GM18519 (cell line): ENCODE results near the gene USP12.

Source experiments
- ATAC-seq: cut with Tn5 transposase; IDR thresholded peaks from one replicate; pipeline ENCODE4 v1.9.1; 2021; ENCODE audit warnings: mild to moderate bottlenecking, moderate library complexity; ENCODE audit not compliant: unreplicated experiment, low FRiP score

The USP12 gene

DNA sequence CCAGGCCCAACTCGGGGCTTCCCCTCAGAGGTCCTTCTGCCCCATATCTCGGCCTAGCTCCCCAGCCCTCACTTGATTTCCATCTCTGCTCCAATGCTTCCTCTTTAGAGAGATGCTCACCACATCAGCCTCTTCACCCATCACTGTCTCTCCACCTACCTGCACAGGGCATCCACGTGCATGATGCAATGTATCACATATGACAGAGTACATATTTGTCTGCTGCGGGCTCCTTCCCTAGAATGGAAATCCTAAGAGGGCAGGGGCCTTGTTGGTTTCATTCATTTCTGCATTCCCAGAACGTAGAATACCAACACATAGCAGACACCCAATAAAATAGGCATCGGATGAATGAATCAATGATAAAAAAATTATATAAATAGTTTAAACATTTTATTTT lies 130.3 kb downstream of the USP12 start:
- no peak for ATAC-seq

GRCh38 chr13:27040826-27041108 lies 130.8 kb downstream of the USP12 start:
- ATAC-seq, result no peak

- ATAC-seq, result no peak
Observed at GRCh38 chr13:27039171-27039701, 132.4 kb downstream of the USP12 start.

DNA sequence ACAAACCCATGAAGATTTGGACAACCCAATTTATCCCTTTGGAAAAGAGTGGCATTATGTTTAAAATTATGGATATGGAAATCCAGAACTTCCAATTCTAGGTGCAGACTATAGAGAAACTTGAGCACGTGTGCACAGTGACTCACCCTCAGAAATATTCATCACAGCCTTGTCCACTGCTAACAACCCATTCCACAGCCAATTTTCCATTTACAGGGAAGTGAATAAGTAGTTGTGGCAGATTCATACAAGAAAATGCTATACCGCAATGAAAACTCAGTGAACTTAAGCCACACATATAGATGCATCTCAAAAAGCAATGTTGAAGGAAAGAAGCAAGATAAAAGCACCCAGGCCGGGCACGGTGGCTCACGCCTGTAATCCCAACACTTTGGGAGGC lies 133.3 kb downstream of the USP12 start:
- no peak for ATAC-seq

- no peak for ATAC-seq
Observed at GRCh38 chr13:27037571-27037970, 134.0 kb downstream of the USP12 start.

- no peak for ATAC-seq
Observed at GRCh38 chr13:27037171-27037570, 134.4 kb downstream of the USP12 start.

DNA sequence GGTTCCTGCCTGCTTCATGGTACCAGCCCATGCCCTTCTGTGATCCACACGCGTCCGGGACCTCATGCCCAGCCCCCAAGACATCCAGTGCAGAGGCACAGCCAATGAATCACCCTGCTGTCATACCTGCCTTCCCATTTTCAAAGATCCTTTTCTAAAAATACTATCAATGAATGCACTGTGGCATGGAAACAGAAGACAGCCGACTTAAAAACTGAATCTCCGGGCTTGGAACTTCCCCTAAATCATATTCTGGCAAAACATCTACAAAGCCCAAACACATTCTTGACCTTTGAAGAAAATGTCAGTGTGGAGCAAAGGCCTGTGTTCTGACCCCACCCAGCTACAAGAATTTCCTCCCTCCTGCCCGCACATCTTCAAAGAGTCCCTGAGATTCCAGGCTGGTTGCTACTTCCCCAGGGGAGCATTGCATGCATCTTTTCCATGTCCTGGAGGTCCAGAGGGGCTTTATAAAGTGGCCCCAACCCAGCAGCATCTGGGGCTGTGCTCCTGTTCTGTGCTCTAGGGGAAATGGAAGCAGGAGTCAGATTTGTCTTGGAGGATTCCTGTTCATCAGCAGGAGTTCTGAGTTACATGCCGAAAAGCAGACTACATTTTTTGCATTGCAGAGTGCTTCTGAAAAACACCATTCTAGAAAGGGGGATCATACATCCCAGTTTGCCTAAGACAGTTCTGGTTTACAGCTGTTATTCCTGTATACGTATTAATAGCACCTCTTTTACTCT lies 135.2 kb downstream of the USP12 start:
- no peak for ATAC-seq

GRCh38 chr13:27035892-27036235 lies 135.7 kb downstream of the USP12 start:
- no peak for ATAC-seq

- no peak for ATAC-seq
Observed at GRCh38 chr13:27034678-27035111, 136.9 kb downstream of the USP12 start.

GRCh38 chr13:27028683-27029480 lies 142.7 kb downstream of the USP12 start:
- ATAC-seq, result no peak

DNA sequence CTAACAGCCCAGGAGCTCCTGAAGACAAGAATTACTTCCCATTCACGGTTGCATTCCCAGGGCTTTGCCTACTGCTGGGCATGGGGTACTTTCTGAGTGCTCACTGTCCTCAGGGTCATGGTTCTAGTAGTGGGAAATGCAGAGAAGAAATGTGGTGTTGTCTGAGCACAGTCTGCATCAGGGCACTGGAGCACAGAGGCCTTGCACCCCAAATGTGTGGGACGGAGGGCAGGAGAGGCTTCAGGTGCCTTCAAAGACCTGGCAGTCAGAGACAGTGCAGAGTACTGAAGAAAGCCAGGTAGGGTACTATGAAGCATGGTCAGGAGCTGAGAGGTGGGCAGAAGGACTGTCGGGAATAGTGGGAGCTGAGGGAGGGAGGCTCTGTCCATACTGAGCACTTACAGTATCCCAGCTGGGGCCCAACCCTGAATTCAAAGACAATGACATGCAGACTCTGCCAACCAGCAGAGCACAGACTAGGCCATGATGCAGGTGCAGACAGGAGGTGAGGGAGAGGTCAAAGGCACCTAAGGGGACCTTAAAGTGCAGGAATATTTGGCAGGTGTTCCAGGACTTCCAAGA lies 144.4 kb downstream of the USP12 start:
- no peak for ATAC-seq

- ATAC-seq, result no peak
Observed at GRCh38 chr13:27026396-27026795, 145.2 kb downstream of the USP12 start.

GRCh38 chr13:27024776-27025492 lies 146.7 kb downstream of the USP12 start:
- no peak for ATAC-seq

- ATAC-seq, result no peak
Observed at GRCh38 chr13:27024074-27024461, 147.5 kb downstream of the USP12 start.

DNA sequence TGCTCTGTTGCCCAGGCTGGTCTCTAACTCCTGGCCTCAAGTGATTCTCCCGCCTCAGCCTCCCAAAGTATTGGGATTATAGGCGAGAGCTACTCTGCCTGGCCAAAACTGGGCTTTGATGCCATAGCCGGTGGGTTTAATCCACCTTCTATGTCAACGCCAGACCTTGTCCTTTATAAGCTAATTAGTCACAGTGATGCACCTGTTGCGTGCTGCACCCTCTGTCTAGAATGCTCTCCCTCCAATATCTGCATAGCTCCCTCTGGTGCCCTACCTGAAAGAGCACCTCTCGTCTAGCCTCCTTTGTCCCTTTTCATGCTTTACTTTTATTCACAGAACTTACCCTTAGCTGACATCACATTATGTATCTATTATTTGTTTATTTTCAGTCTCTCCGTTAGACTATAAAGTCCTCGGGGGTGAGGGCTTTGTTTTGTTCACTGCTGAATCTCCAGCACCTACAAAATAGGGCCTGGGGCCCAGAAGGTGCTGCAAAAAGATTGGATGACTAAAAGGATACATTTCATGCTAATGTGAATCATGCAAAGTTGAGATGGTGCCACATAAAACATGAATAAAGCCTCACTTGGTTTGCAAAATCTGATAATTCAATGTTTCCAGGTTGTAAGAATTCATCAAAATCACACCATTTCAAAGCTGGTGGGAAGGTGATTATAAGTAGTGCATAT lies 148.1 kb downstream of the USP12 start:
- ATAC-seq, result no peak

GRCh38 chr13:27022571-27023311 lies 148.9 kb downstream of the USP12 start:
- ATAC-seq, result no peak

DNA sequence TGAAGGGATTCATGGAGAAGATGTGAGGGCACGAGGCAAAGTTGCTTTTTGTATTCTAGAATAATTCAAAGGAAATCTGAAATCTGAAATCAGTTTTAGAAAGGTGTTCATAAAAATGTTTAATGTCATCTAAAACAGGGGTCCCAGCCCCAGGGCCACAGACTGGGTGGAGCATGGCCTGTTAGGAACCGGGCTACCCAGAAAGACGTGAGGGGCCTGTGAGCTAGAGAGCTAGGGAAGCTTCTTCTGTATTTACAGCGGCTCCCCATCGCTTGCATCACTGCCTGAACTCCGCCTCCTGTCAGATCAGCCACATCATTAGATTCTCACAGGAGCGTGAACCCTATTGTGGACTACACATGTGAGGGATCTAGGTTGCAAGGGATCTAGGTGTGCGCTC lies 151.2 kb downstream of the USP12 start:
- ATAC-seq, result no peak

DNA sequence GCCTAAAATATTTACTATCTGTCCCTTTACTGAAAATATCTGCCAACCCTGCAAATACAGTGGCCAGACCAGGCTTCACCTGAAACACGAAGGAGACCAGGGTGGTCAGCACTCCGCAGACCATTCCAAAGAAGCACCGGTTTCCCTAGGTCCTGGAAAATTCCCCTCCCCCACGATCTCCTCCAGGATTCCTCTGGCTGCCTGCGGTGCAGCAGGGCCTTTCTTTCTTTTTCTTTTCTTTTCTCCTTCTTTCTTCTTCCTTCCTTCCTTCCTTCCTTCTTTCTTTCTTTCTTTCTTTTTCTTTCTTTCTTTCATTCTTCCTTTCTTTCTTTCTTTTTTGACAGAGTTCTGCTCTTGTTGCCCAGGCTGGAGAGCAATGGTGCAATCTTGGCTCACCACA lies 152.7 kb downstream of the USP12 start:
- ATAC-seq, result no peak

DNA sequence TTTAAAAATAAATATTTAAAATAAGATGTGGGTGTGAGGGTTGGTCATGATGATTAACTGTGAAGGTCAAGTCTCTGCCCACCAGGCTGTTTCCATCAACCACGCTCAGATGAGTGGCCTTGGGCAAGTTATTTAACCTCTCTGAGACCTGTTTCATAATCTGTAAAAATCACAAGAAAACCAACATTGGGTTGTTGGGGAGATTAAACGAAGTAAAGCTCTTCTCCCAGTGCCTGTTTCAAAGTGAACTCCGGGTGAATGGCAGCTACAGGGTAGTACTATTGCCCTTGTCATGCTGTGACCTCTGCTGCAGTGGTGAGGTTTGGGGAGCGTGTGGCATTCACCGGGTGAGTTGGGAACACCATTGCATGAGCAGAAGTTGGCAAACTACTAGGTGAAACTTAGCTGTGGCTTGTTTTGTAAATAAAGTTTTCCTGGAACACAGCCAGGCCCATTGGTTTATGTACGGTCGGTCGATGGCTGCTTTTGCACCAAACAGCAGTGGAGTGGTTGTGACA lies 153.2 kb downstream of the USP12 start:
- no peak for ATAC-seq

DNA sequence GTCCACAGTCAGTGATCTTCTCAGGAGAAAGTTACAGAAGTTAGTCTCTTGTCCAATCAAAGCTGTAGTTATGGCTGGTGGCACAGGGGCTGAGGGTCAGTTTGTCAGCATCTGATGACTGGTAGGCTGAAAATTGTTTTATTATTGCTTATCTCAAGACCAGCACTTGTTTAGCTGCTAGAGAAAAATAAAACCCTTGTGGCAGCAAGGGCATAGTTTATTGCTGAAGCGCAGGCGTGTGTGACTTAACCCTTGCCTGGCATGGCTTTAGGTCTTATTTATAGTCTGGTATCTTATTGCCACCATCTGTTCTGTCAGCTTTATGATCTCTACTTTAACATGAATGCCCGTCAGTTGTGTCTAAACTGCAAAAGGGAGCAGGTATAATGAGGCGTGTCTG lies 154.7 kb downstream of the USP12 start:
- ATAC-seq, result no peak
